HepG2 (cell line): ENCODE measurements around the gene RBBP6. TPM values are rescaled to one million over a fixed set of nuclear protein-coding genes. Genes with fewer than 3 reads are reported as not detected.

Source experiments
- ATF1 ChIP-seq: IDR thresholded peaks from 2 replicates; pipeline ENCODE4 v1.6.1; 2016; ENCODE audit warnings: mild to moderate bottlenecking, control low read depth
- HMG20A ChIP-seq: IDR thresholded peaks from 2 replicates; pipeline ENCODE4 v1.6.1; 2016; ENCODE audit warnings: borderline replicate concordance
- ONECUT2 ChIP-seq: sonication (generic); formaldehyde crosslinking; IDR thresholded peaks from 2 replicates; pipeline ENCODE4 v1.4.0; 2020; ENCODE audit warnings: missing genetic modification reagents
- POLR2AphosphoS5 ChIP-seq: IDR thresholded peaks from 2 replicates; pipeline ENCODE4 v1.6.1; 2012; ENCODE audit warnings: low read depth, low read length
- RARG ChIP-seq: sonication (generic); formaldehyde crosslinking; IDR thresholded peaks from 2 replicates; pipeline ENCODE4 v1.4.0; 2020; ENCODE audit warnings: low read depth, mild to moderate bottlenecking, missing genetic modification reagents
- SALL1 ChIP-seq: sonication (generic); formaldehyde crosslinking; IDR thresholded peaks from 2 replicates; pipeline ENCODE4 v1.8.0; 2022; ENCODE audit warnings: mild to moderate bottlenecking, missing genetic modification reagents
- SAP130 ChIP-seq: IDR thresholded peaks from 2 replicates; pipeline ENCODE4 v1.6.1; 2016; ENCODE audit warnings: low read depth
- SIN3A ChIP-seq: IDR thresholded peaks from 2 replicates; pipeline ENCODE4 v1.6.1; 2011; ENCODE audit warnings: low read depth, mild to moderate bottlenecking, control low read depth, low read length, borderline replicate concordance
- ZBTB42 ChIP-seq: sonication (generic); formaldehyde crosslinking; IDR thresholded peaks from 2 replicates; pipeline ENCODE4 v1.5.0; 2020; ENCODE audit warnings: mild to moderate bottlenecking, missing genetic modification reagents
- ZNF124 ChIP-seq: sonication (generic); formaldehyde crosslinking; IDR thresholded peaks from 2 replicates; pipeline ENCODE4 v1.4.0; 2020; ENCODE audit warnings: missing genetic modification reagents
- ZNF34 ChIP-seq: sonication (generic); formaldehyde crosslinking; IDR thresholded peaks from 2 replicates; pipeline ENCODE4 v1.4.0; 2020; ENCODE audit warnings: mild to moderate bottlenecking, missing genetic modification reagents, borderline replicate concordance
- polyA plus RNA-seq, 8 experiments: library from polyadenylated mRNA; depleted of rRNA in 3 of 8; stranded (reverse) in 7 of 8; unstranded in 1 of 8; fragments of >200 nt; fragmentation: Illumina TruSeq in 4 of 8; extraction: Trizol in 4 of 8; gene quantifications; 2 replicates each; pipeline versions ENCODE4 v1.2.1 to v1.2.3, GENCODE V29; 2011 to 2016; ENCODE audit warnings: low read depth in 4 of 8, missing spikeins in 1 of 8, mixed read lengths in 1 of 8; ENCODE audit not compliant: insufficient read depth in 1 of 8
- total RNA-seq, 5 experiments: library from RNA; depleted of rRNA; stranded (reverse); fragments of >200 nt; fragmentation: Illumina TruSeq; extraction: Trizol; gene quantifications; 2 replicates each; pipeline ENCODE4 v1.2.3, GENCODE V29; 2016; ENCODE audit warnings: low read depth in 1 of 5
- TF ChIP-seq, protein P1 (sequence below): sonication (generic); formaldehyde crosslinking; IDR thresholded peaks from 2 replicates; pipeline ENCODE4 v1.5.0; 2020; ENCODE audit warnings: missing genetic modification reagents
- TF ChIP-seq, protein P2 (sequence below): sonication (generic); formaldehyde crosslinking; IDR thresholded peaks from 2 replicates; pipeline ENCODE4 v1.4.0; 2020; ENCODE audit warnings: low read depth, missing genetic modification reagents
- TF ChIP-seq, protein P3 (sequence below): sonication (generic); formaldehyde crosslinking; IDR thresholded peaks from 2 replicates; pipeline ENCODE4 v1.4.0; 2020; ENCODE audit warnings: missing genetic modification reagents, mild to moderate bottlenecking, borderline replicate concordance
- TF ChIP-seq, protein P4 (sequence below): IDR thresholded peaks from 2 replicates; pipeline ENCODE4 v1.6.1; 2012; ENCODE audit warnings: low read depth, low read length, improper control_type of control experiment
- TF ChIP-seq, protein P5 (sequence below): sonication (generic); formaldehyde crosslinking; IDR thresholded peaks from 2 replicates; pipeline ENCODE4 v1.4.0; 2020; ENCODE audit warnings: missing genetic modification reagents, mild to moderate bottlenecking, borderline replicate concordance

Gene RBBP6
- total and polyA plus RNA-seq, 2 of the 13 experiments (the other 11 are each of a cell fraction or from before 2014, with no cell fraction given): 37.1 to 70.9 TPM

DNA sequence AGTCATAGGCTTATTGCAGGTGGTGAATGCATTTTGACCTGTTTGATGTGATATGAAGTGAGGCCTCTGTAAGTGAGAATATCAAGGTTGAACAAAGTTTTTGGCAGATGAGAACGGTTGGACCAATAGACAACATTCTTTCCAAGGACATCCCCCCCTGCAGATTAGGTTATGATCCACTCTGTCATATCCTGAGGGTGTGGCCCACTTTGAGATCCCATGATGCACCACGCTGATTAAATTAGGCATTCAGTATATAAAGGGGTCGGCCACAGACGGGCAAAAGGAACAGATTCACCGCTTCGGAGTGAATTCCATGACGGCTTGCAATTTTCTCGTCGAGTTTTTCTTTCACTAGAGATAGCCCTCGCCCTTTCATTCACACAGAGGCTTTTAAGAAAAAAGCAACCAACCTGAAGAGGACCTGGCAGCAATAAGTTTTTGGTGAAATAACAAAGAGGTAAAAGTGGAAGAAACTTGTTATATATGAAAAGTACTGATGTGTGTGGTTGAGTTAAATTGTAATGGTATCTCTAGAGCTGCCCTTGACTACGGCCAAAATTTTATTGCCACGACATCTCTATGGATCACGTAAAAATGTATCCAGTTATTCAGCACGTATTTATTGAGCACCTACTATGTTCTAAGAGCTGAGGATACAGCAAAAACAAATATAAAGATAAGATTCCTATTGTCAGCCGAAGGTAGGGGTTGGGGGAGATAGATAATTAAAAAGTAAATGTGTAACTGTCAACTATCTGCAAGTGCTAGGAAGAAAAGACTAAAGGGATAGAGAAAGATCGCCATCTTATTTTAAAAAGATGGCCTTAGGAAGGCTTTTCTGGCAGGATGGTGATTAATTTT lies 1.7 kb upstream of the RBBP6 start (continued):
- TF ChIP-seq, protein P1, sequence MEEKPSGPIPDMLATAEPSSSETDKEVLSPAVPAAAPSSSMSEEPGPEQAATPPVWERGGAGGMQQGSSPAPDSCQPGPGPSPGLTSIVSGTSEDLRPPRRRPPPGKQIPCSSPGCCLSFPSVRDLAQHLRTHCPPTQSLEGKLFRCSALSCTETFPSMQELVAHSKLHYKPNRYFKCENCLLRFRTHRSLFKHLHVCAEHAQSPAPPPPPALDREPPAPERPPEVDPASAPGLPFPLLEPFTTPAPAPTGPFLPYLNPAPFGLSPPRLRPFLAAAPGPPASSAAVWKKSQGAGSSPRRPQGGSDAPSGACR (CRISPR knock-in tag): no peak
- TF ChIP-seq, protein P2, sequence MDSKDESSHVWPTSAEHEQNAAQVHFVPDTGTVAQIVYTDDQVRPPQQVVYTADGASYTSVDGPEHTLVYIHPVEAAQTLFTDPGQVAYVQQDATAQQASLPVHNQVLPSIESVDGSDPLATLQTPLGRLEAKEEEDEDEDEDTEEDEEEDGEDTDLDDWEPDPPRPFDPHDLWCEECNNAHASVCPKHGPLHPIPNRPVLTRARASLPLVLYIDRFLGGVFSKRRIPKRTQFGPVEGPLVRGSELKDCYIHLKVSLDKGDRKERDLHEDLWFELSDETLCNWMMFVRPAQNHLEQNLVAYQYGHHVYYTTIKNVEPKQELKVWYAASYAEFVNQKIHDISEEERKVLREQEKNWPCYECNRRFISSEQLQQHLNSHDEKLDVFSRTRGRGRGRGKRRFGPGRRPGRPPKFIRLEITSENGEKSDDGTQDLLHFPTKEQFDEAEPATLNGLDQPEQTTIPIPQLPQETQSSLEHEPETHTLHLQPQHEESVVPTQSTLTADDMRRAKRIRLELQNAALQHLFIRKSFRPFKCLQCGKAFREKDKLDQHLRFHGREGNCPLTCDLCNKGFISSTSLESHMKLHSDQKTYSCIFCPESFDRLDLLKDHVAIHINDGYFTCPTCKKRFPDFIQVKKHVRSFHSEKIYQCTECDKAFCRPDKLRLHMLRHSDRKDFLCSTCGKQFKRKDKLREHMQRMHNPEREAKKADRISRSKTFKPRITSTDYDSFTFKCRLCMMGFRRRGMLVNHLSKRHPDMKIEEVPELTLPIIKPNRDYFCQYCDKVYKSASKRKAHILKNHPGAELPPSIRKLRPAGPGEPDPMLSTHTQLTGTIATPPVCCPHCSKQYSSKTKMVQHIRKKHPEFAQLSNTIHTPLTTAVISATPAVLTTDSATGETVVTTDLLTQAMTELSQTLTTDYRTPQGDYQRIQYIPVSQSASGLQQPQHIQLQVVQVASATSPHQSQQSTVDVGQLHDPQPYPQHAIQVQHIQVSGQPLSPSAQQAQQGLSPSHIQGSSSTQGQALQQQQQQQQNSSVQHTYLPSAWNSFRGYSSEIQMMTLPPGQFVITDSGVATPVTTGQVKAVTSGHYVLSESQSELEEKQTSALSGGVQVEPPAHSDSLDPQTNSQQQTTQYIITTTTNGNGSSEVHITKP: peak; percentile 93
- peak; percentile 32; the same call in 1 of the 2 replicates for TF ChIP-seq SALL1 (CRISPR knock-in tag)
- no peak for TF ChIP-seq ZBTB42 (CRISPR knock-in tag)
- 0 out of 2 replicates have a peak, but pooled peaks have one; percentile 22 for TF ChIP-seq POLR2AphosphoS5
- no peak for TF ChIP-seq ZNF34 (CRISPR knock-in tag)
- TF ChIP-seq, protein P3, sequence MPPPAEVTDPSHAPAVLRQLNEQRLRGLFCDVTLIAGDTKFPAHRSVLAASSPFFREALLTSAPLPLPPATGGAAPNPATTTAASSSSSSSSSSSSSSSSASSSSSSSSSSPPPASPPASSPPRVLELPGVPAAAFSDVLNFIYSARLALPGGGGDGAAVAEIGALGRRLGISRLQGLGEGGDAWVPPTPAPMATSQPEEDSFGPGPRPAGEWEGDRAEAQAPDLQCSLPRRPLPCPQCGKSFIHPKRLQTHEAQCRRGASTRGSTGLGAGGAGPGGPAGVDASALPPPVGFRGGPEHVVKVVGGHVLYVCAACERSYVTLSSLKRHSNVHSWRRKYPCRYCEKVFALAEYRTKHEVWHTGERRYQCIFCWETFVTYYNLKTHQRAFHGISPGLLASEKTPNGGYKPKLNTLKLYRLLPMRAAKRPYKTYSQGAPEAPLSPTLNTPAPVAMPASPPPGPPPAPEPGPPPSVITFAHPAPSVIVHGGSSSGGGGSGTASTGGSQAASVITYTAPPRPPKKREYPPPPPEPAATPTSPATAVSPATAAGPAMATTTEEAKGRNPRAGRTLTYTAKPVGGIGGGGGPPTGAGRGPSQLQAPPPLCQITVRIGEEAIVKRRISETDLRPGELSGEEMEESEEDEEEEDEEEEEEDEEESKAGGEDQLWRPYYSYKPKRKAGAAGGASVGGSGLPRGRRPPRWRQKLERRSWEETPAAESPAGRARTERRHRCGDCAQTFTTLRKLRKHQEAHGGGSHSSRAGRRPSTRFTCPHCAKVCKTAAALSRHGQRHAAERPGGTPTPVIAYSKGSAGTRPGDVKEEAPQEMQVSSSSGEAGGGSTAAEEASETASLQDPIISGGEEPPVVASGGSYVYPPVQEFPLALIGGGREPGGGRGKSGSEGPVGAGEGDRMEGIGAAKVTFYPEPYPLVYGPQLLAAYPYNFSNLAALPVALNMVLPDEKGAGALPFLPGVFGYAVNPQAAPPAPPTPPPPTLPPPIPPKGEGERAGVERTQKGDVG (CRISPR knock-in tag): no peak
- TF ChIP-seq ZNF124 (CRISPR knock-in tag): no peak
- no peak for TF ChIP-seq RARG (CRISPR knock-in tag)
- 0 out of 2 replicates have a peak, but pooled peaks have one; percentile 24 for TF ChIP-seq ATF1 (CRISPR knock-in tag)
- TF ChIP-seq ONECUT2 (CRISPR knock-in tag): no peak
- TF ChIP-seq, protein P4, sequence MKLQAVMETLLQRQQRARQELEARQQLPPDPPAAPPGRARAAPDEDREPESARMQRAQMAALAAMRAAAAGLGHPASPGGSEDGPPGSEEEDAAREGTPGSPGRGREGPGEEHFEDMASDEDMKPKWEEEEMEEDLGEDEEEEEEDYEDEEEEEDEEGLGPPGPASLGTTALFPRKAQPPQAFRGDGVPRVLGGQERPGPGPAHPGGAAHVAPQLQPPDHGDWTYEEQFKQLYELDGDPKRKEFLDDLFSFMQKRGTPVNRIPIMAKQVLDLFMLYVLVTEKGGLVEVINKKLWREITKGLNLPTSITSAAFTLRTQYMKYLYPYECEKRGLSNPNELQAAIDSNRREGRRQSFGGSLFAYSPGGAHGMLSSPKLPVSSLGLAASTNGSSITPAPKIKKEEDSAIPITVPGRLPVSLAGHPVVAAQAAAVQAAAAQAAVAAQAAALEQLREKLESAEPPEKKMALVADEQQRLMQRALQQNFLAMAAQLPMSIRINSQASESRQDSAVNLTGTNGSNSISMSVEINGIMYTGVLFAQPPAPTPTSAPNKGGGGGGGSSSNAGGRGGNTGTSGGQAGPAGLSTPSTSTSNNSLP: 0 out of 2 replicates have a peak, but pooled peaks have one; percentile 28
- no peak for TF ChIP-seq HMG20A
- TF ChIP-seq SAP130 (CRISPR knock-in tag): peak; percentile 15
- no peak for TF ChIP-seq SIN3A
- TF ChIP-seq, protein P5, sequence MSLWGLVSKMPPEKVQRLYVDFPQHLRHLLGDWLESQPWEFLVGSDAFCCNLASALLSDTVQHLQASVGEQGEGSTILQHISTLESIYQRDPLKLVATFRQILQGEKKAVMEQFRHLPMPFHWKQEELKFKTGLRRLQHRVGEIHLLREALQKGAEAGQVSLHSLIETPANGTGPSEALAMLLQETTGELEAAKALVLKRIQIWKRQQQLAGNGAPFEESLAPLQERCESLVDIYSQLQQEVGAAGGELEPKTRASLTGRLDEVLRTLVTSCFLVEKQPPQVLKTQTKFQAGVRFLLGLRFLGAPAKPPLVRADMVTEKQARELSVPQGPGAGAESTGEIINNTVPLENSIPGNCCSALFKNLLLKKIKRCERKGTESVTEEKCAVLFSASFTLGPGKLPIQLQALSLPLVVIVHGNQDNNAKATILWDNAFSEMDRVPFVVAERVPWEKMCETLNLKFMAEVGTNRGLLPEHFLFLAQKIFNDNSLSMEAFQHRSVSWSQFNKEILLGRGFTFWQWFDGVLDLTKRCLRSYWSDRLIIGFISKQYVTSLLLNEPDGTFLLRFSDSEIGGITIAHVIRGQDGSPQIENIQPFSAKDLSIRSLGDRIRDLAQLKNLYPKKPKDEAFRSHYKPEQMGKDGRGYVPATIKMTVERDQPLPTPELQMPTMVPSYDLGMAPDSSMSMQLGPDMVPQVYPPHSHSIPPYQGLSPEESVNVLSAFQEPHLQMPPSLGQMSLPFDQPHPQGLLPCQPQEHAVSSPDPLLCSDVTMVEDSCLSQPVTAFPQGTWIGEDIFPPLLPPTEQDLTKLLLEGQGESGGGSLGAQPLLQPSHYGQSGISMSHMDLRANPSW: no peak
